Rectal smooth muscle tissue (tissue), 1 donor: ENCODE data around the gene PRKAG2.

Source experiments
- H3K27ac ChIP-seq: one replicate; pipeline ENCODE4 v1.7.0; 2013; ENCODE audit warnings: low read depth, low read length, inconsistent platforms
- H3K27me3 ChIP-seq: one replicate; pipeline ENCODE4 v1.7.0; 2013; ENCODE audit warnings: low read length; ENCODE audit not compliant: control insufficient read depth, insufficient read depth
- H3K36me3 ChIP-seq: one replicate; pipeline ENCODE4 v1.7.0; 2013; ENCODE audit warnings: low read length; ENCODE audit not compliant: control insufficient read depth, insufficient read depth
- H3K4me1 ChIP-seq: one replicate; pipeline ENCODE4 v1.7.0; 2013; ENCODE audit warnings: low read length; ENCODE audit not compliant: control insufficient read depth, insufficient read depth
- H3K4me3 ChIP-seq: one replicate; pipeline ENCODE4 v1.7.0; 2013; ENCODE audit warnings: low read length
- H3K9ac ChIP-seq: one replicate; pipeline ENCODE4 v1.7.0; 2013; ENCODE audit warnings: low read length

Gene PRKAG2

GRCh38 chr7:151897951-151898686 is 21.2 kb upstream of the PRKAG2 start:
- H3K36me3 ChIP-seq: no peaks in the 10 kb centered on the region
- H3K27ac ChIP-seq: no peak overlapping the region
- H3K27me3 ChIP-seq: no peaks in the 10 kb centered on the region
- H3K4me1 ChIP-seq: no peaks in the 10 kb centered on the region
- no peak overlapping the region for H3K4me3 ChIP-seq
- no peak overlapping the region for H3K9ac ChIP-seq

DNA sequence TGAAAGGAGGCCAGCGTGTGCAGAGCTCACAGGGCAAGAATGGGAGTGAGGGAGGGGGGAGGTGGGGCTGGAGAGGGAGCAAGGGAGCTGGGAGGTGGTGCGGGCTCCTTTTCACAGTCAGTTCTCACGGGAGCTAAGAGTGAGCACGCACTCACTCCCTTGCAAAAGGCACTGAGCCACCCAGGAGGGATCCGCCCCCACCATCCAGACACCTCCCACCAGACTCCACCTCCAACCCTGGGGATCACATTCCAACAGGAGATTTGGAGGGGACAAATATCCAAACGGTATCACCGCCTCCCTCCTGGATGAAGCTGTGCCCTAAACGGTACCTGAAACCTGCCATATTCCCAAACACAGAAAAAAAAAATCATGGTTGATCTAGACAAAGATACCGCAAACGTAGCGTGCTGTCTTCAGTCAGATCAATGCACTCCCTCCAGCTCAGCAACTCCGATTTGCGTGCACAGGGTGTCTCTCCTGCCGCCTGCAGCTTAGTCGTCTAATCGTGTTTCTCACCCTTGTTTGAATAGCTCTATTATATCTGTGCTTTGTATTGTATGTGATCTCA is 20.3 kb upstream of the PRKAG2 start:
- H3K9ac ChIP-seq: no peak overlapping the region
- no peaks in the 10 kb centered on the region for H3K27me3 ChIP-seq
- H3K27ac ChIP-seq: no peak overlapping the region
- no peak overlapping the region for H3K4me3 ChIP-seq
- no peaks in the 10 kb centered on the region for H3K4me1 ChIP-seq
- H3K36me3 ChIP-seq: no peaks in the 10 kb centered on the region

GRCh38 chr7:151896486-151896885 is 19.6 kb upstream of the PRKAG2 start:
- H3K27ac ChIP-seq: no peak overlapping the region
- H3K27me3 ChIP-seq: no peaks in the 10 kb centered on the region
- no peaks in the 10 kb centered on the region for H3K36me3 ChIP-seq
- H3K4me3 ChIP-seq: no peak overlapping the region
- no peak overlapping the region for H3K9ac ChIP-seq
- no peaks in the 10 kb centered on the region for H3K4me1 ChIP-seq

- Histone ChIP-seq H3K9ac (no peak overlapping the region), H3K4me3 (no peak overlapping the region), H3K36me3 (no peaks in the 10 kb centered on the region), H3K27me3 (no peaks in the 10 kb centered on the region), H3K4me1 (no peaks in the 10 kb centered on the region), H3K27ac (no peak overlapping the region)
Observed at GRCh38 chr7:151896086-151896485, 19.2 kb upstream of the PRKAG2 start.

DNA sequence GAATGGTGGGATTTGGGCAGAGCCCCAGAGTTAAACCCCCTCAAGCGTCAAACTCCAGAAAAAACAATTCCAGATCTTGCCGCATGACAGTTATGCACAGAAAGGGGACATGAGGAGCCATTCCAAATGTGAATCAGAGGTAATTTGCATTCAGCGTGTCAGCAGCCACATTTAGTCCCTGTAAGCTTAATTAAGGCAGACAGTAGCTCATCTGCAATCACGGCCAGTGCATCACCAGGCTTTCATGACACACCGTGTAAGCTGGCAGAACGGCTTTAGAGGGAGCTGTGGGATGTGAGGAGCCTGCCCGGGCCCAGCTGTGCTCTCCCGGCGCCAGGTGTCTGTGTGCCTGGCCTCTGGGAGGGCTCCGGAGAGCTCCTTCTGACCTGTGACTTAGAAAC is 18.7 kb upstream of the PRKAG2 start:
- H3K4me3 ChIP-seq: no peak overlapping the region
- no peaks in the 10 kb centered on the region for H3K36me3 ChIP-seq
- no peaks in the 10 kb centered on the region for H3K4me1 ChIP-seq
- no peak overlapping the region for H3K9ac ChIP-seq
- no peak overlapping the region for H3K27ac ChIP-seq
- H3K27me3 ChIP-seq: no peaks in the 10 kb centered on the region

DNA sequence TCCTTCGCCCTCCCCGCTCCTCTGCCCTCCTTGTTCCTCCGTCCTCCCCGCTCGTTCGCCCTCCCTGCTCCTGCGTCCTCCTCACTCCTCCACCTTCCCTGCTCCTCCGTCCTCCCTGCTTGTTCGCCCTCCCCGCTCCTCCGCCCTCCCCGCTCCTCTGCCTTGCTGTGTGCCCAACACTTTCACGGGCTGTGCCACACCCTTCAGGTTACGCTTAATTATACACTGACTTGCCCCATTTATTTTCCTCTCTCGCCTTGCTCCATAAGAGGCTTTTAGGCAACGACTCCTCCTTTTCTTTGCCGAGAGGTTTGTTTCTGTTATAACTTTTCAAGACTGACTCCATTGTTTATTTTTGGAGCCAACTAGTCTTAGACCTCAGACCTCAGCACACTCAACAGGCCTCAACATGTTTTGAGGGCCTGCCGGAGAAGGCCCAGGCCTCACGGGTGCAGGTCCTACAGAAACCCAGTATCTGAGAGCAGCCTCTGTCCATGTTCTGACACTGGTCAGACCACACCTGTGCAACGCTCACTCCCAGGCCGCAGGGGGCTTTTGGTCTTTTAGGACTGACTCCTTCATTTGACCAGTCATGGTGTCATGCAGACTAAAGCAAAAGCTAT is 18.2 kb upstream of the PRKAG2 start:
- H3K27ac ChIP-seq: no peak overlapping the region
- no peak overlapping the region for H3K4me3 ChIP-seq
- H3K9ac ChIP-seq: no peak overlapping the region

DNA sequence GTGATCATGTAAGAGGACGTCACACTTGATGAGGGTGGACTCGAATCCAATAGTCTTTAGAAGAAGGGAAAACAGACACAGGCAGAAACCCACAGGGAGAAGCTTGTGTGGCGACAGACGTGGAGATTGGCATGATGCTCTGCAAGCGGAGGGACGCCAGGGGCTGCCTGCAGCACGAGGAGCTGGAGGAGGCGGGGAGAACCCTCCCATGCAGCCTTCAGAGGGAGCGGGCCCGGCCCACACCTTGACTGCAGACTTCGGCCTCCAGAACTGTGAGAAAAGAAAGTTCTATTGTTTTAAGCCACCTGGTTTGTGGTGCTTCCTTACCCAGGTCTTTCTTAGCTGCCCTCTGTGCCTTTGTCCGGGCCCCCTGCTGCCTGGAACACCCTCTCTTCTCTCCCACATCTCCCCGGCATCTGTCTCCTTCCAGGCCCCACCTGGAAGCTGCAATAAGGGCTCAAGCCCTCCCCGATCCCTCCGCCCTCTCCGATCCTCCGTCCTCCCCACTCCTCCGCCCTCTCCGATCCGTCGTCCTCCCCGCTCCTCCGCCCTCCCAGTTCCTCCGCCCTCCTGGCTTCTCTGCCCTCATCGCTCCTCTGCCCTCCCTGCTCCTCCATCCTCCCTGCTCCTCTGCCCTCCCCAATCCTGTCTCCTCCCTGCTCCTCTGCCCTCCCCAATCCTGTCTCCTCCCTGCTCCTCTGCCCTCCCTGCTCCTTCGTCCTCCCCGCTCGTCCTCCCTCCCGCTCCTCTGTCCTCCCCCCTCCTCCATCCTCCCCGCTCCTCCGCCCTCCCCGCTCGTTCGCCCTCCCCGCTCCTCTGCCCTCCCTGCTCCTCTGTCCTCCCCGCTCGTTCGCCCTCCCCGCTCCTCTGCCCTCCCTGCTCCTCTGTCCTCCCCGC is 17.4 kb upstream of the PRKAG2 start:
- H3K27me3 ChIP-seq: no peaks in the 10 kb centered on the region
- no peak overlapping the region for H3K27ac ChIP-seq
- H3K9ac ChIP-seq: no peak overlapping the region
- H3K36me3 ChIP-seq: no peaks in the 10 kb centered on the region
- H3K4me3 ChIP-seq: no peak overlapping the region
- no peaks in the 10 kb centered on the region for H3K4me1 ChIP-seq

More for the DNA sequence above, 18.2 kb upstream of the PRKAG2 start:
- no peaks in the 10 kb centered on the region for H3K27me3 ChIP-seq
- no peaks in the 10 kb centered on the region for H3K4me1 ChIP-seq
- no peaks in the 10 kb centered on the region for H3K36me3 ChIP-seq

GRCh38 chr7:151893405-151893923 is 16.5 kb upstream of the PRKAG2 start:
- Histone ChIP-seq H3K9ac (no peak overlapping the region), H3K27ac (no peak overlapping the region), H3K4me1 (no peaks in the 10 kb centered on the region), H3K27me3 (no peaks in the 10 kb centered on the region), H3K36me3 (no peaks in the 10 kb centered on the region), H3K4me3 (no peak overlapping the region)

GRCh38 chr7:151891753-151892152 is 14.8 kb upstream of the PRKAG2 start:
- H3K27me3 ChIP-seq: no peaks in the 10 kb centered on the region
- no peak overlapping the region for H3K4me3 ChIP-seq
- no peak overlapping the region for H3K27ac ChIP-seq
- H3K9ac ChIP-seq: no peak overlapping the region
- H3K4me1 ChIP-seq: no peaks in the 10 kb centered on the region
- H3K36me3 ChIP-seq: no peaks in the 10 kb centered on the region

DNA sequence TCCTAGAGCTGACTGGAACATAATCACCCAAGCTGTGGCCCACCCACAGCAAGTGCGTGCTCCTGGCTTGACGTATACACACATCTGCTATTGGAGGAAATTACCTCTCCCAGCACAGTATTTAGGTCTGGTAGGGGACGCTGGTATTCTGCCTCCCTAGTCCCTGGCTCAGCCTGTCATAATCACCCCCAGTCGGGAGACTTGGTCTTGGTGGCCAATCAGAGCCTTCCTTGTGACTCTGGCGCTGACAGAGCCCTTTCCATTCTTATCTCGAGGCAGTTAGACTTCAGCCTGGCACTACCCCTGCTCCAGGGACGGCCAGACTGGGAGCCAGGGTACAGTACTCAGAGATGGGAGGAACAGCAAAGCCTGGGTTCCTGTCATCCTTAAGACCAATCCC is 14.3 kb upstream of the PRKAG2 start:
- Histone ChIP-seq H3K27me3 (no peaks in the 10 kb centered on the region), H3K9ac (no peak overlapping the region), H3K4me1 (no peaks in the 10 kb centered on the region), H3K27ac (no peak overlapping the region), H3K4me3 (no peak overlapping the region), H3K36me3 (no peaks in the 10 kb centered on the region)

DNA sequence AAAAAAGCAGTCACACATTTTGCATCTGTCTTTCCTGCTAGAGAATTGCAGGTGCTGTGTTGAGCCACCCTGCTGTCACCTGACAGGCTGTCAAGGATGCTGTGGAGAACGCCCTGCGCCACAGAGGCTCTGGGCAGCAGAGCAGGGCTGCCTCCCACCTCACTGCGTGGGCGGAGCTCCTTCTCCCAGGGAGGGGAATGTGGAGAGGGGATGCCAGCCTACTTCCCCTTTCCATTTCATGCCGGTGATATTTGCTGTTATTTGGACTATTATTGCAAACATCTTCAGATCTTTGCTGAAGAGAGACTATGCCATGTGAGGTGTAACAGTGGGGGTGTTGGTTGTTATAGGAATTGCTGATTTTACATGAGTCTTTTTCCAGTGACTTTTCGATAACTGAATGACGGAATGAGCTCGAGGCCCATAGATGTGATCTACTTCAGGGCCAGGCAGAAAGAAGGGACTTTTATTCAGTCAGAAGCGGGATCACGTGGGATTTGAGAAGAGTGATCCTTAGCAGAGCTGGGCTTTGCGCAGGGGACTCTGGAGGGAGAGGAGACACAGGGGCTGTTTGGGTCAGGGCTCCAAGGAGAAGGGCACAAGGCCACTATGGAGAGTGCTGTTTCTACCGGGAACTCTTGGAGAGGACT is 13.6 kb upstream of the PRKAG2 start:
- no peaks in the 10 kb centered on the region for H3K36me3 ChIP-seq
- no peak overlapping the region for H3K4me3 ChIP-seq
- no peak overlapping the region for H3K27ac ChIP-seq
- H3K4me1 ChIP-seq: no peaks in the 10 kb centered on the region
- H3K27me3 ChIP-seq: no peaks in the 10 kb centered on the region
- H3K9ac ChIP-seq: no peak overlapping the region
